Endothelial cell of umbilical vein (primary cell): ENCODE data around the gene MID1.

ENCODE experiments used
- EZH2 ChIP-seq: IDR thresholded peaks from 2 replicates; pipeline ENCODE4 v1.6.1; 2012; ENCODE audit warnings: borderline replicate concordance, low read depth, mild to moderate bottlenecking, moderate library complexity, low read length, inconsistent platforms; ENCODE audit not compliant: severe bottlenecking
- FOS ChIP-seq: IDR thresholded peaks from 2 replicates; pipeline ENCODE4 v1.6.1; 2011; ENCODE audit warnings: mild to moderate bottlenecking, low read length, moderate library complexity, borderline replicate concordance; ENCODE audit not compliant: insufficient read depth
- GATA2 ChIP-seq: IDR thresholded peaks from 2 replicates; pipeline ENCODE4 v1.7.0; 2011; ENCODE audit warnings: low read depth, mild to moderate bottlenecking, moderate library complexity, mixed read lengths, low read length; ENCODE audit not compliant: insufficient read length, insufficient read depth
- JUN ChIP-seq: IDR thresholded peaks from 2 replicates; pipeline ENCODE4 v1.6.1; 2011; ENCODE audit warnings: borderline replicate concordance, low read depth; ENCODE audit not compliant: insufficient read length, insufficient read depth
- MYC ChIP-seq: IDR thresholded peaks from one replicate; pipeline ENCODE4 v1.6.1; 2011; ENCODE audit warnings: mild to moderate bottlenecking, low read depth, low read length
- POLR2A ChIP-seq: IDR thresholded peaks from 2 replicates; pipeline ENCODE4 v1.6.1; 2012; ENCODE audit warnings: low read depth, mild to moderate bottlenecking, control low read depth, low read length
- POLR2AphosphoS5 ChIP-seq: IDR thresholded peaks from 2 replicates; pipeline ENCODE4 v1.6.1; 2012; ENCODE audit warnings: low read depth, mild to moderate bottlenecking, control low read depth, low read length, moderate library complexity; ENCODE audit not compliant: insufficient read depth
- TF ChIP-seq, protein P1 (sequence below), 2 donors: IDR thresholded peaks; 1 replicate in 1 of 2; 2 replicates in 1 of 2; pipeline ENCODE4 v1.5.1; 2011; ENCODE audit warnings: low read length in 2 of 2, mild to moderate bottlenecking in 2 of 2, moderate library complexity in 2 of 2, control low read depth in 1 of 2, inconsistent platforms in 1 of 2, low read depth in 1 of 2; ENCODE audit not compliant: insufficient read depth in 1 of 2; ENCODE audit errors: extremely low read depth in 1 of 2
- TF ChIP-seq, protein P2 (sequence below): IDR thresholded peaks from 2 replicates; pipeline ENCODE4 v1.6.1; 2011; ENCODE audit not compliant: insufficient read depth, insufficient read length

DNA sequence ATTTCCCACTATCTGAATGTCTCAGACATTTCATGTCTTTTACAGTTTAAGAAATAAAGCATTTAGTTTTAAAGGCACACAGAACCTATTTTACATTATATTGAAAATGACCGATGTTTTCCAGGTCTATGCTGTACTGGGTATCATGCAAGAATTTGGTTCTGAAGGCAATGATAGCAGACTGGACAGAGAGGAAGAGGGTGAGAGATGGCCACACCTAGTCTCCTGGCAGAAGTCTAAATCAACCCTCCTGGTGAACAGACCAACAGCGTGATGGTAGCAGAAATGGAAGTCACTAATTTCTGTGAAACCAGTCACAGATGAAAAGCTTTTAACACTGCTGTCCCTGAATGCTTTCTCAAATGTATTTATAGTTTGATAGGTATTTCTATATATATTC is 41.9 kb downstream of the MID1 start:
- TF ChIP-seq, protein P1, sequence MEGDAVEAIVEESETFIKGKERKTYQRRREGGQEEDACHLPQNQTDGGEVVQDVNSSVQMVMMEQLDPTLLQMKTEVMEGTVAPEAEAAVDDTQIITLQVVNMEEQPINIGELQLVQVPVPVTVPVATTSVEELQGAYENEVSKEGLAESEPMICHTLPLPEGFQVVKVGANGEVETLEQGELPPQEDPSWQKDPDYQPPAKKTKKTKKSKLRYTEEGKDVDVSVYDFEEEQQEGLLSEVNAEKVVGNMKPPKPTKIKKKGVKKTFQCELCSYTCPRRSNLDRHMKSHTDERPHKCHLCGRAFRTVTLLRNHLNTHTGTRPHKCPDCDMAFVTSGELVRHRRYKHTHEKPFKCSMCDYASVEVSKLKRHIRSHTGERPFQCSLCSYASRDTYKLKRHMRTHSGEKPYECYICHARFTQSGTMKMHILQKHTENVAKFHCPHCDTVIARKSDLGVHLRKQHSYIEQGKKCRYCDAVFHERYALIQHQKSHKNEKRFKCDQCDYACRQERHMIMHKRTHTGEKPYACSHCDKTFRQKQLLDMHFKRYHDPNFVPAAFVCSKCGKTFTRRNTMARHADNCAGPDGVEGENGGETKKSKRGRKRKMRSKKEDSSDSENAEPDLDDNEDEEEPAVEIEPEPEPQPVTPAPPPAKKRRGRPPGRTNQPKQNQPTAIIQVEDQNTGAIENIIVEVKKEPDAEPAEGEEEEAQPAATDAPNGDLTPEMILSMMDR (IDR thresholded peaks at IDR 0.05; ENCODE audit: extremely low read depth in 1 of 2, insufficient read depth in 1 of 2, low read depth in 1 of 2, low read length in 2 of 2) = no peak
- TF ChIP-seq EZH2 (no peak), POLR2AphosphoS5 (no peak), POLR2A (no peak), JUN (no peak), MYC (no peak), FOS (no peak), GATA2 (no peak)
- TF ChIP-seq, protein P2, sequence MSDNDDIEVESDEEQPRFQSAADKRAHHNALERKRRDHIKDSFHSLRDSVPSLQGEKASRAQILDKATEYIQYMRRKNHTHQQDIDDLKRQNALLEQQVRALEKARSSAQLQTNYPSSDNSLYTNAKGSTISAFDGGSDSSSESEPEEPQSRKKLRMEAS = no peak
